GM12878 (cell line): ENCODE data around the gene GOLGA2. TPM values are rescaled to one million over a fixed set of nuclear protein-coding genes. Genes with fewer than 3 reads are reported as not detected.

Source experiments
- ATAC-seq: fragments of 200-7000 bp; cut with Tn5 transposase; 3 replicates; pipeline ENCODE4 v1.9.1; 2020; ENCODE audit warnings: mild to moderate bottlenecking, moderate library complexity
- BruUV-seq: library from RNA; stranded (reverse); fragments of 400-500 nt; replicated peaks from 2 replicates; lab custom pipeline; 2021; lab: Mats Ljungman, UMichigan
- CTCF ChIA-PET: fragments of 300-600 bp; sonication (Branson Sonifier 250); formaldehyde crosslinking; extraction: SDS; loops from one replicate; lab custom pipeline; 2021; ENCODE audit warnings: inconsistent platforms; lab: Yijun Ruan, JAX
- POLR2A ChIA-PET: fragments of 350-600 bp; formaldehyde crosslinking; extraction: SDS; loops from one replicate; lab custom pipeline; 2021; ENCODE audit warnings: inconsistent platforms; lab: Charles Lee
- RAD21 ChIA-PET: fragments of 300-600 bp; sonication (Branson Sonifier 250); formaldehyde crosslinking; loops from one replicate; lab custom pipeline; 2023; ENCODE audit warnings: antibody characterized with exemption; ENCODE audit not compliant: unreplicated experiment; lab: Charles Lee
- SMC1A ChIA-PET: fragments of 300-600 bp; sonication (Branson Sonifier 250); formaldehyde crosslinking; loops from one replicate; lab custom pipeline; 2023; ENCODE audit not compliant: unreplicated experiment, uncharacterized antibody; lab: Charles Lee
- DNase-seq: peaks from one replicate; pipeline ENCODE4 v3.0.0-alpha.2; 2011; ENCODE audit warnings: low read depth, low spot score
- FAIRE-seq: peaks from 3 replicates; lab custom pipeline; 2011; peaks lifted over from hg19 to GRCh38; lab: Jason Lieb, UNC
- H2AFZ ChIP-seq: 2 replicates; pipeline ENCODE4 v1.6.0; 2011; ENCODE audit warnings: low read depth, low read length, control low read depth; ENCODE audit not compliant: control insufficient read depth
- H3K27ac ChIP-seq: 2 replicates; pipeline ENCODE4 v1.5.1; 2011; ENCODE audit warnings: control low read depth; ENCODE audit not compliant: control insufficient read depth, insufficient read depth
- H3K27me3 ChIP-seq, 2 experiments: replicated peaks in 1 of 2; 2 replicates each; pipeline versions ENCODE4 v1.6.0 to v1.6.1; 2011; ENCODE audit warnings: low read length in 1 of 2; ENCODE audit not compliant: control insufficient read depth in 2 of 2, insufficient read depth in 2 of 2
- H3K36me3 ChIP-seq, 2 experiments: 2 replicates each; pipeline ENCODE4 v1.5.1; 2011; ENCODE audit warnings: low read length in 1 of 2; ENCODE audit not compliant: control insufficient read depth in 2 of 2, insufficient read depth in 2 of 2
- H3K4me1 ChIP-seq: 2 replicates; pipeline ENCODE4 v1.6.1; 2011; ENCODE audit warnings: mild to moderate bottlenecking, low read length, moderate library complexity, mixed read lengths; ENCODE audit not compliant: control insufficient read depth, insufficient read depth
- H3K4me2 ChIP-seq: 2 replicates; pipeline ENCODE4 v1.6.0; 2011; ENCODE audit warnings: control low read depth; ENCODE audit not compliant: control insufficient read depth, insufficient read depth
- H3K4me3 ChIP-seq: fragments of 200-600 bp; sonication (generic); 2 replicates; pipeline ENCODE4 v1.5.1; 2016
- H3K79me2 ChIP-seq: 2 replicates; pipeline ENCODE4 v1.6.0; 2011; ENCODE audit warnings: low read length; ENCODE audit not compliant: control insufficient read depth, insufficient read depth
- H3K9ac ChIP-seq: 2 replicates; pipeline ENCODE4 v1.8.0; 2011; ENCODE audit warnings: low read length, control low read depth, mixed read lengths; ENCODE audit not compliant: control insufficient read depth, insufficient read depth
- H3K9me3 ChIP-seq: replicated peaks from 3 replicates; pipeline ENCODE4 v1.5.1; 2011; ENCODE audit warnings: mild to moderate bottlenecking, low read length; ENCODE audit not compliant: control insufficient read depth, insufficient read depth
- H4K20me1 ChIP-seq: 2 replicates; pipeline ENCODE4 v1.6.0; 2011; ENCODE audit not compliant: control insufficient read depth, insufficient read depth
- CBX3 ChIP-seq: fragments of 200-600 bp; sonication (generic); IDR thresholded peaks from 2 replicates; pipeline ENCODE4 v1.6.1; 2016; ENCODE audit warnings: low read depth, borderline replicate concordance
- CHD1 ChIP-seq: IDR thresholded peaks from 2 replicates; pipeline ENCODE4 v1.6.1; 2012; ENCODE audit warnings: low read depth, low read length, improper control_type of control experiment
- CHD4 ChIP-seq: fragments of 200-600 bp; sonication (generic); IDR thresholded peaks from 2 replicates; pipeline ENCODE4 v1.6.1; 2016; ENCODE audit warnings: mild to moderate bottlenecking
- GABPA ChIP-seq: IDR thresholded peaks from 2 replicates; pipeline ENCODE4 v1.6.1; 2014; ENCODE audit warnings: antibody characterized with exemption, low read depth, mild to moderate bottlenecking, inconsistent platforms
- GATAD2B ChIP-seq: fragments of 450-650 bp; conservative IDR thresholded peaks from 2 replicates; pipeline ENCODE4 v1.6.1; 2017; ENCODE audit warnings: low read depth, mild to moderate bottlenecking, moderate library complexity
- LARP7 ChIP-seq: fragments of 450-650 bp; IDR thresholded peaks from 2 replicates; pipeline ENCODE4 v1.6.1; 2017; ENCODE audit warnings: mild to moderate bottlenecking
- NR2C1 ChIP-seq: fragments of 450-650 bp; IDR thresholded peaks from 2 replicates; pipeline ENCODE4 v1.6.1; 2017; ENCODE audit warnings: antibody characterized with exemption, mild to moderate bottlenecking, moderate library complexity
- PAX5 ChIP-seq: IDR thresholded peaks from 2 replicates; pipeline ENCODE4 v1.6.1; 2011; ENCODE audit warnings: low read depth, low read length, borderline replicate concordance
- SIX5 ChIP-seq: IDR thresholded peaks from 2 replicates; pipeline ENCODE4 v1.6.1; 2011; ENCODE audit warnings: mild to moderate bottlenecking, low read depth, low read length, moderate library complexity; ENCODE audit not compliant: severe bottlenecking
- STAT1 ChIP-seq: fragments of 450-650 bp; conservative IDR thresholded peaks from 2 replicates; pipeline ENCODE4 v1.6.1; 2014; ENCODE audit warnings: antibody characterized with exemption, mild to moderate bottlenecking
- TCF7 ChIP-seq: IDR thresholded peaks from 2 replicates; pipeline ENCODE4 v1.6.1; 2014; ENCODE audit warnings: antibody characterized with exemption, borderline replicate concordance
- YBX1 ChIP-seq: fragments of 450-650 bp; IDR thresholded peaks from 2 replicates; pipeline ENCODE4 v1.6.1; 2016; ENCODE audit warnings: antibody characterized with exemption
- ZNF384 ChIP-seq: IDR thresholded peaks from 2 replicates; pipeline ENCODE4 v1.6.1; 2012; ENCODE audit warnings: low read depth, mild to moderate bottlenecking, low read length, improper control_type of control experiment, borderline replicate concordance
- WGBS: methylation state at CpG from one replicate; pipeline ENCODE4 v1.1.6; 2016; ENCODE audit warnings: low lambda C conversion rate; ENCODE audit not compliant: insufficient replicate concordance, insufficient coverage; ENCODE audit errors: missing lambda C conversion rate; 5-methylcytosine and 5-hydroxymethylcytosine counted together
- in situ Hi-C: fragments of 300-500 bp; cut with MboI; formaldehyde crosslinking; loops from 9 replicates; pipeline ENCODE4 v1.14.3; 2018; ENCODE audit warnings: mixed read lengths
- intact Hi-C: fragments of 100-400 bp; cut with micrococcal nuclease; formaldehyde crosslinking; loops from one replicate; pipeline ENCODE4 v1.14.2; 2022; ENCODE audit not compliant: unreplicated experiment
- polyA plus RNA-seq, 11 experiments: library from polyadenylated mRNA; depleted of rRNA in 4 of 11; unstranded in 6 of 11; stranded (reverse) in 5 of 11; fragments of >200 nt; fragmentation: Nextera tagmentation in 4 of 11; fragmentation: Illumina TruSeq in 1 of 11; extraction: Ambion mirVana in 4 of 11; extraction: Trizol in 1 of 11; gene quantifications; 1 replicate in 1 of 11; 2 replicates in 10 of 11; pipeline versions ENCODE4 v1.2.1 to v1.2.3, GENCODE V29; 2011 to 2016; ENCODE audit warnings: inconsistent platforms in 2 of 11, missing spikeins in 2 of 11, low read depth in 1 of 11
- total RNA-seq, 4 experiments: library from RNA; depleted of rRNA in 3 of 4; stranded (reverse); fragments of >200 nt in 3 of 4; fragmentation: Illumina TruSeq in 1 of 4; extraction: Trizol in 1 of 4; gene quantifications; 2 replicates each; pipeline versions ENCODE4 v1.2.1 to v1.2.3, GENCODE V29; 2013 to 2021
- TF ChIP-seq, protein P1 (sequence below): fragments of 450-650 bp; conservative IDR thresholded peaks from 2 replicates; pipeline ENCODE4 v1.6.1; 2017; ENCODE audit warnings: mild to moderate bottlenecking, moderate library complexity
- TF ChIP-seq, protein P2 (sequence below): IDR thresholded peaks from 2 replicates; pipeline ENCODE4 v1.6.1; 2011; ENCODE audit warnings: low read depth, mild to moderate bottlenecking, low read length, moderate library complexity, borderline replicate concordance; ENCODE audit errors: extremely low read depth
- TF ChIP-seq, protein P3 (sequence below): fragments of 450-650 bp; IDR thresholded peaks from 2 replicates; pipeline ENCODE4 v1.6.1; 2018; ENCODE audit warnings: mild to moderate bottlenecking, low read depth, moderate library complexity; ENCODE audit not compliant: partially characterized antibody
- TF ChIP-seq, protein P4 (sequence below): fragments of 450-650 bp; IDR thresholded peaks from 2 replicates; pipeline ENCODE4 v1.6.1; 2017; ENCODE audit warnings: mild to moderate bottlenecking, low read depth, inconsistent platforms; ENCODE audit not compliant: poor library complexity, severe bottlenecking

Gene GOLGA2
- total and polyA plus RNA-seq, 10 of the 15 experiments (the other 5 are each of a cell fraction or from before 2014, with no cell fraction given), result 5.9 to 32.6 (median 19.7) TPM

DNA sequence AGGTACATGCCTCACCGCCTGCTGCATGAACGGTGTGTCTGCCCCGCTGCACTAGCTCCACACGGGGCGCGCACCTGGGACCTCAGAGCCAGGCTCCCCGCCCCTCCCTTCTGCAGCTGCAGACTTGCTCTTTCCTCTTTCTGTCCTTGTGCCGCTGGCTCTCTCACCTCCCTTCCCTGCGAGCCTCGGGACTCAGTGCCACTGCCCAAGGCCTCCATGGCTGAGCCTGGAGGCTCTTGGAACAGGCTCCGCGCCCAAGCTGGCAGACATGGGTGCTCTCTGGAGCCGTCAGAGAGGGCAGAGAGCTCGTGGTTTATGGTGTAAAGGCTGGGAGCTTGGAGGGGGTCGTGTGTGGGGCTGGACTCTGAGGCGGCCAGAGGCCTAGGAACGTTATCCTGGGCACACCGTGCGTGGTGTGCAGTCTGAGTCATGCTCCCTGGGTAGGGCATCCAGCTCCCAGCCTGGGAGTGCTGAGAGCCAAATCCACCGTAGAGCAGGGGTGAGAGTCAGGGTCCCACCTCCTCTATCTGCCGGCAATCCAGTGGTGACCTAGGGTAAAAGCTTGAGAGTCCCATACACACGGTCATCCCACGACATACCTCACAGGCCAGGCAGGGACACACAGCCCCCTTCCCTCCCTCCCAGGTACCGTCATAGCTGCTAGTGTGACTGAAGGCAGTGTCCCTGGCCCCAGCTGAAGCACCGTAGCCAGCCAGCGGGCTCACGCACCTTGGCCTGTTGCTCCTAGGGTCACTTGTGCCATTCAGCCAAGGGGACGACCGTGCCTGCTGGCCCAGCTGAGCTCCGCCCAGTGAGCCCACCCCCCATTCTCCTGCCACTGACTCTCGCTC lies 22.4 kb downstream of the GOLGA2 start:
- CTCF ChIA-PET, result interaction anchor here (1.2 to 1.9 kb wide), 3 partner anchors 9 to 88 kb away, joined by 5 to 11 read pairs (median 6); no protein-coding TSS in a partner anchor
- BruUV-seq, result no TSS peak
- TF ChIP-seq, protein P1, sequence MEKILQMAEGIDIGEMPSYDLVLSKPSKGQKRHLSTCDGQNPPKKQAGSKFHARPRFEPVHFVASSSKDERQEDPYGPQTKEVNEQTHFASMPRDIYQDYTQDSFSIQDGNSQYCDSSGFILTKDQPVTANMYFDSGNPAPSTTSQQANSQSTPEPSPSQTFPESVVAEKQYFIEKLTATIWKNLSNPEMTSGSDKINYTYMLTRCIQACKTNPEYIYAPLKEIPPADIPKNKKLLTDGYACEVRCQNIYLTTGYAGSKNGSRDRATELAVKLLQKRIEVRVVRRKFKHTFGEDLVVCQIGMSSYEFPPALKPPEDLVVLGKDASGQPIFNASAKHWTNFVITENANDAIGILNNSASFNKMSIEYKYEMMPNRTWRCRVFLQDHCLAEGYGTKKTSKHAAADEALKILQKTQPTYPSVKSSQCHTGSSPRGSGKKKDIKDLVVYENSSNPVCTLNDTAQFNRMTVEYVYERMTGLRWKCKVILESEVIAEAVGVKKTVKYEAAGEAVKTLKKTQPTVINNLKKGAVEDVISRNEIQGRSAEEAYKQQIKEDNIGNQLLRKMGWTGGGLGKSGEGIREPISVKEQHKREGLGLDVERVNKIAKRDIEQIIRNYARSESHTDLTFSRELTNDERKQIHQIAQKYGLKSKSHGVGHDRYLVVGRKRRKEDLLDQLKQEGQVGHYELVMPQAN, result no peak
- TF ChIP-seq CBX3 (no peak), STAT1 (no peak), YBX1 (no peak), LARP7 (no peak), CHD4 (no peak), PAX5 (no peak), TCF7 (no peak), ZNF384 (no peak), GABPA (no peak), GATAD2B (no peak), CHD1 (no peak), NR2C1 (no peak), SIX5 (no peak)
- TF ChIP-seq, protein P2, sequence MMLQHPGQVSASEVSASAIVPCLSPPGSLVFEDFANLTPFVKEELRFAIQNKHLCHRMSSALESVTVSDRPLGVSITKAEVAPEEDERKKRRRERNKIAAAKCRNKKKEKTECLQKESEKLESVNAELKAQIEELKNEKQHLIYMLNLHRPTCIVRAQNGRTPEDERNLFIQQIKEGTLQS, result no peak
- TF ChIP-seq, protein P3, sequence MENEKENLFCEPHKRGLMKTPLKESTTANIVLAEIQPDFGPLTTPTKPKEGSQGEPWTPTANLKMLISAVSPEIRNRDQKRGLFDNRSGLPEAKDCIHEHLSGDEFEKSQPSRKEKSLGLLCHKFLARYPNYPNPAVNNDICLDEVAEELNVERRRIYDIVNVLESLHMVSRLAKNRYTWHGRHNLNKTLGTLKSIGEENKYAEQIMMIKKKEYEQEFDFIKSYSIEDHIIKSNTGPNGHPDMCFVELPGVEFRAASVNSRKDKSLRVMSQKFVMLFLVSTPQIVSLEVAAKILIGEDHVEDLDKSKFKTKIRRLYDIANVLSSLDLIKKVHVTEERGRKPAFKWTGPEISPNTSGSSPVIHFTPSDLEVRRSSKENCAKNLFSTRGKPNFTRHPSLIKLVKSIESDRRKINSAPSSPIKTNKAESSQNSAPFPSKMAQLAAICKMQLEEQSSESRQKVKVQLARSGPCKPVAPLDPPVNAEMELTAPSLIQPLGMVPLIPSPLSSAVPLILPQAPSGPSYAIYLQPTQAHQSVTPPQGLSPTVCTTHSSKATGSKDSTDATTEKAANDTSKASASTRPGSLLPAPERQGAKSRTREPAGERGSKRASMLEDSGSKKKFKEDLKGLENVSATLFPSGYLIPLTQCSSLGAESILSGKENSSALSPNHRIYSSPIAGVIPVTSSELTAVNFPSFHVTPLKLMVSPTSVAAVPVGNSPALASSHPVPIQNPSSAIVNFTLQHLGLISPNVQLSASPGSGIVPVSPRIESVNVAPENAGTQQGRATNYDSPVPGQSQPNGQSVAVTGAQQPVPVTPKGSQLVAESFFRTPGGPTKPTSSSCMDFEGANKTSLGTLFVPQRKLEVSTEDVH, result no peak
- TF ChIP-seq, protein P4, sequence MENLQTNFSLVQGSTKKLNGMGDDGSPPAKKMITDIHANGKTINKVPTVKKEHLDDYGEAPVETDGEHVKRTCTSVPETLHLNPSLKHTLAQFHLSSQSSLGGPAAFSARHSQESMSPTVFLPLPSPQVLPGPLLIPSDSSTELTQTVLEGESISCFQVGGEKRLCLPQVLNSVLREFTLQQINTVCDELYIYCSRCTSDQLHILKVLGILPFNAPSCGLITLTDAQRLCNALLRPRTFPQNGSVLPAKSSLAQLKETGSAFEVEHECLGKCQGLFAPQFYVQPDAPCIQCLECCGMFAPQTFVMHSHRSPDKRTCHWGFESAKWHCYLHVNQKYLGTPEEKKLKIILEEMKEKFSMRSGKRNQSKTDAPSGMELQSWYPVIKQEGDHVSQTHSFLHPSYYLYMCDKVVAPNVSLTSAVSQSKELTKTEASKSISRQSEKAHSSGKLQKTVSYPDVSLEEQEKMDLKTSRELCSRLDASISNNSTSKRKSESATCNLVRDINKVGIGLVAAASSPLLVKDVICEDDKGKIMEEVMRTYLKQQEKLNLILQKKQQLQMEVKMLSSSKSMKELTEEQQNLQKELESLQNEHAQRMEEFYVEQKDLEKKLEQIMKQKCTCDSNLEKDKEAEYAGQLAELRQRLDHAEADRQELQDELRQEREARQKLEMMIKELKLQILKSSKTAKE, result no peak

More for the DNA sequence above, 22.4 kb downstream of the GOLGA2 start:
- POLR2A ChIA-PET, result interaction anchor here (0.9 kb wide), 1 partner anchor 23 kb away, joined by 3 read pairs; the partner anchor contains the start of genes GOLGA2 and SWI5
- WGBS, result 44% methylated on average over 30 of the region's 31 CpGs
- in situ Hi-C loops (no loop called here), intact Hi-C loops (no loop called here)
- Histone ChIP-seq H3K27me3 (peaks cover 0 to 3% of the 10 kb centered on the region in 2 experiments; a peak in 2 of 4 replicates), H3K4me3 (no peak overlapping the region), H2AFZ (no peak overlapping the region), H3K36me3 (peaks cover 3 to 8% of the 10 kb centered on the region in 2 experiments; a peak in 3 of 4 replicates), H3K4me2 (no peak overlapping the region), H3K9me3 (no peaks in the 10 kb centered on the region), H3K4me1 (no peaks in the 10 kb centered on the region), H3K79me2 (no peaks in the 10 kb centered on the region), H3K9ac (no peak overlapping the region), H4K20me1 (no peaks in the 10 kb centered on the region), H3K27ac (no peak overlapping the region)
- no peak for DNase-seq
- no peak for ATAC-seq
- SMC1A ChIA-PET, result no interaction called here
- no peak for FAIRE-seq
- RAD21 ChIA-PET, result no interaction called here
